ENCODE results near the gene PREX1. TPM values are rescaled to one million over a fixed set of nuclear protein-coding genes. Genes with fewer than 3 reads are reported as not detected.

The PREX1 gene
- total and polyA plus RNA-seq, 2 donors (not counting 3 experiments of a cell fraction or from before 2014, with no cell fraction given) = 51.3 to 72.9 TPM

DNA sequence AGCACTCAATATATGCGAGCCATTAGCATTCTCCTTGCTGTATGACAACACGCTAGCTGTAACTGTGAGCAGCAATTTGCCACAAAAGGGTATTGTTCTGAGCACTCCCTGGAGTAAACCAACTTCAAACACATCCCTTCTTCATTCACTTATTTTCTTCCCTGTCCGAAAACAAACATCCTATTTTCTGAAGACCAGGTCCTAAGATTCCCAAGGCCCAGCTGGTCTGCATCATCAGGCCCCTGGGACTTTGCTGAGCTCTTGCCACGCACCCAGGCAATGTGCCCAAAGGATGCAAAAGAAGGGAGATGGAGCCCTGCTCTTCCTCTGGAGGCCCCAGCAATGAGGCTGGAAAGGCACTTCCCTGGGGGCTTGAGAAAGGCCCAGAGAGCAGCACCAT lies 118.1 kb downstream of the PREX1 start:
- dilution Hi-C loops (cut with MboI; ENCODE audit: extremely low pct_ligation_motif_present, low sequenced_read_pairs) (no loop called here), intact Hi-C loops (cut with micrococcal nuclease) (no loop called here)
- Histone ChIP-seq H3K27ac (ENCODE audit: insufficient read depth, low read depth, low read length) (no peak overlapping the region), H3K9me1 (replicated peaks; ENCODE audit: control insufficient read depth, extremely low read depth, insufficient read depth, low read length) (no peaks in the 10 kb centered on the region), H4K20me1 (replicated peaks; ENCODE audit: control insufficient read depth, extremely low read depth, insufficient read depth, low read length) (peaks cover 2% of the 10 kb centered on the region), H3K27me3 (ENCODE audit: control insufficient read depth in 2 of 2, insufficient read depth in 2 of 2, low read length in 2 of 2) (no peaks in the 10 kb centered on the region), H2AFZ (ENCODE audit: low read depth, low read length) (no peak overlapping the region), H3K4me3 (replicated peaks in 1 of 3; ENCODE audit: insufficient read depth in 1 of 3, low read depth in 1 of 3, low read length in 3 of 3) (no peak overlapping the region), H3K9me3 (replicated peaks; ENCODE audit: control insufficient read depth, insufficient read depth, low read length) (no peaks in the 10 kb centered on the region), H3K79me2 (ENCODE audit: control insufficient read depth, insufficient read depth, low read length) (peaks cover 52% of the 10 kb centered on the region), H3K4me2 (ENCODE audit: insufficient read depth, low read length) (no peak overlapping the region), H3K9ac (replicated peaks; ENCODE audit: extremely low read depth, insufficient read depth, low read length) (no peak overlapping the region), H3K36me3 (ENCODE audit: control insufficient read depth in 2 of 2, extremely low read depth in 1 of 2, insufficient read depth in 2 of 2, low read length in 2 of 2) (peaks cover 0 to 2% of the 10 kb centered on the region in 2 experiments), H3K4me1 (ENCODE audit: control insufficient read depth, extremely low read depth, insufficient read depth, low read length) (no peaks in the 10 kb centered on the region)
- no peak for TF ChIP-seq FOS (IDR thresholded peaks at IDR 0.05; ENCODE audit: borderline replicate concordance, insufficient read depth, low read length)
- TF ChIP-seq GATA2 (IDR thresholded peaks at IDR 0.05; ENCODE audit: insufficient read depth, insufficient read length, low read depth, low read length) = no peak
- TF ChIP-seq EZH2 (IDR thresholded peaks at IDR 0.05; ENCODE audit: borderline replicate concordance, low read depth, low read length, severe bottlenecking) = no peak
- no peak for TF ChIP-seq MYC (IDR thresholded peaks at IDR 0.05; ENCODE audit: low read depth, low read length)
- TF ChIP-seq POLR2A (IDR thresholded peaks at IDR 0.05; ENCODE audit: low read depth, low read length) = no peak
- TF ChIP-seq POLR2AphosphoS5 (IDR thresholded peaks at IDR 0.05; ENCODE audit: insufficient read depth, low read depth, low read length) = no peak
- TF ChIP-seq, protein P1, sequence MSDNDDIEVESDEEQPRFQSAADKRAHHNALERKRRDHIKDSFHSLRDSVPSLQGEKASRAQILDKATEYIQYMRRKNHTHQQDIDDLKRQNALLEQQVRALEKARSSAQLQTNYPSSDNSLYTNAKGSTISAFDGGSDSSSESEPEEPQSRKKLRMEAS (IDR thresholded peaks at IDR 0.05; ENCODE audit: insufficient read depth, insufficient read length) = no peak
- TF ChIP-seq, protein P2, sequence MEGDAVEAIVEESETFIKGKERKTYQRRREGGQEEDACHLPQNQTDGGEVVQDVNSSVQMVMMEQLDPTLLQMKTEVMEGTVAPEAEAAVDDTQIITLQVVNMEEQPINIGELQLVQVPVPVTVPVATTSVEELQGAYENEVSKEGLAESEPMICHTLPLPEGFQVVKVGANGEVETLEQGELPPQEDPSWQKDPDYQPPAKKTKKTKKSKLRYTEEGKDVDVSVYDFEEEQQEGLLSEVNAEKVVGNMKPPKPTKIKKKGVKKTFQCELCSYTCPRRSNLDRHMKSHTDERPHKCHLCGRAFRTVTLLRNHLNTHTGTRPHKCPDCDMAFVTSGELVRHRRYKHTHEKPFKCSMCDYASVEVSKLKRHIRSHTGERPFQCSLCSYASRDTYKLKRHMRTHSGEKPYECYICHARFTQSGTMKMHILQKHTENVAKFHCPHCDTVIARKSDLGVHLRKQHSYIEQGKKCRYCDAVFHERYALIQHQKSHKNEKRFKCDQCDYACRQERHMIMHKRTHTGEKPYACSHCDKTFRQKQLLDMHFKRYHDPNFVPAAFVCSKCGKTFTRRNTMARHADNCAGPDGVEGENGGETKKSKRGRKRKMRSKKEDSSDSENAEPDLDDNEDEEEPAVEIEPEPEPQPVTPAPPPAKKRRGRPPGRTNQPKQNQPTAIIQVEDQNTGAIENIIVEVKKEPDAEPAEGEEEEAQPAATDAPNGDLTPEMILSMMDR (IDR thresholded peaks at IDR 0.05; ENCODE audit: extremely low read depth in 1 of 2, insufficient read depth in 1 of 2, low read depth in 1 of 2, low read length in 2 of 2) = no peak
- TF ChIP-seq JUN (IDR thresholded peaks at IDR 0.05; ENCODE audit: borderline replicate concordance, insufficient read depth, insufficient read length, low read depth) = no peak
- POLR2A ChIA-PET = no interaction called here
- BruUV-seq (replicated peaks) = no TSS peak
- DNase-seq (ENCODE audit: low read depth, low spot score) (no peak), FAIRE-seq (no peak)
- CTCF ChIA-PET = interaction anchor here (1.1 to 1.2 kb wide), 2 partner anchors 28 to 52 kb away, joined by 3 to 6 read pairs; no protein-coding TSS in a partner anchor
